Keratinocyte (primary cell): ENCODE data around the gene MDK. TPM values are rescaled to one million over a fixed set of nuclear protein-coding genes. Genes with fewer than 3 reads are reported as not detected.

Source experiments
- DNase-seq: peaks from one replicate; pipeline ENCODE4 v3.0.0-alpha.2; 2011; ENCODE audit warnings: low read depth, missing footprints, low spot score
- FAIRE-seq: peaks from 2 replicates; lab custom pipeline; 2011; peaks lifted over from hg19 to GRCh38; lab: Jason Lieb, UNC
- H2AFZ ChIP-seq: 2 replicates; pipeline ENCODE4 v1.6.0; 2012; ENCODE audit warnings: low read length, control low read depth, inconsistent platforms; ENCODE audit not compliant: control insufficient read depth
- H3K27ac ChIP-seq: 2 replicates; pipeline ENCODE4 v1.5.1; 2011; ENCODE audit warnings: low read length; ENCODE audit not compliant: control insufficient read depth, insufficient read depth
- H3K27me3 ChIP-seq: 3 replicates; pipeline ENCODE4 v1.6.0; 2011; ENCODE audit warnings: low read length; ENCODE audit not compliant: control insufficient read depth, insufficient read depth; ENCODE audit errors: extremely low read depth
- H3K36me3 ChIP-seq, 2 experiments: 2 replicates in 1 of 2; 3 replicates in 1 of 2; pipeline ENCODE4 v1.5.1; 2011; ENCODE audit warnings: low read length in 2 of 2, mild to moderate bottlenecking in 1 of 2; ENCODE audit not compliant: control insufficient read depth in 2 of 2, insufficient read depth in 2 of 2; ENCODE audit errors: extremely low read depth in 1 of 2
- H3K4me1 ChIP-seq: 3 replicates; pipeline ENCODE4 v1.5.1; 2011; ENCODE audit warnings: low read length; ENCODE audit not compliant: control insufficient read depth, insufficient read depth; ENCODE audit errors: extremely low read depth
- H3K4me2 ChIP-seq: 3 replicates; pipeline ENCODE4 v1.6.0; 2011; ENCODE audit warnings: low read depth, low read length; ENCODE audit not compliant: control insufficient read depth, insufficient read depth; ENCODE audit errors: extremely low read depth
- H3K4me3 ChIP-seq, 3 experiments: fragments of 200-600 bp in 1 of 3; sonication (generic) in 1 of 3; 2 replicates in 2 of 3; 3 replicates in 1 of 3; pipeline ENCODE4 v1.5.1; 2011 to 2016; ENCODE audit warnings: low read length in 3 of 3, mild to moderate bottlenecking in 3 of 3, control low read depth in 2 of 3, inconsistent platforms in 1 of 3, low read depth in 1 of 3, mixed read lengths in 1 of 3, mixed run types in 1 of 3, moderate library complexity in 1 of 3; ENCODE audit not compliant: control insufficient read depth in 2 of 3, insufficient read depth in 2 of 3; ENCODE audit errors: extremely low read depth in 1 of 3
- H3K79me2 ChIP-seq: 2 replicates; pipeline ENCODE4 v1.6.0; 2012; ENCODE audit warnings: low read length; ENCODE audit not compliant: control insufficient read depth, insufficient read depth
- H3K9ac ChIP-seq: 3 replicates; pipeline ENCODE4 v1.6.0; 2011; ENCODE audit warnings: low read length; ENCODE audit not compliant: control insufficient read depth, insufficient read depth; ENCODE audit errors: extremely low read depth
- H3K9me1 ChIP-seq: 3 replicates; pipeline ENCODE4 v1.6.0; 2011; ENCODE audit warnings: low read length; ENCODE audit not compliant: control insufficient read depth, insufficient read depth; ENCODE audit errors: extremely low read depth
- H3K9me3 ChIP-seq: 2 replicates; pipeline ENCODE4 v1.5.1; 2012; ENCODE audit warnings: low read depth, low read length; ENCODE audit not compliant: control insufficient read depth
- H4K20me1 ChIP-seq: 3 replicates; pipeline ENCODE4 v1.6.0; 2011; ENCODE audit warnings: low read length; ENCODE audit not compliant: control insufficient read depth, insufficient read depth; ENCODE audit errors: extremely low read depth
- EZH2 ChIP-seq: IDR thresholded peaks from one replicate; pipeline ENCODE4 v1.6.1; 2012; ENCODE audit warnings: inconsistent platforms, mild to moderate bottlenecking, low read length, moderate library complexity
- dilution Hi-C: fragments of 300-500 bp; cut with MboI; formaldehyde crosslinking; loops from one replicate; pipeline ENCODE4 v1.7.0; 2020; ENCODE audit warnings: low sequenced_read_pairs; ENCODE audit not compliant: extremely low pct_ligation_motif_present
- polyA plus RNA-seq, 5 experiments: library from polyadenylated mRNA; depleted of rRNA in 3 of 5; stranded (reverse) in 3 of 5; stranded (forward) in 1 of 5; unstranded in 1 of 5; fragments of >200 nt; gene quantifications; 1 replicate in 1 of 5; 2 replicates in 3 of 5; 3 replicates in 1 of 5; pipeline versions ENCODE4 v1.2.1 to v1.2.3, GENCODE V29; 2011 to 2012; ENCODE audit warnings: missing spikeins in 2 of 5, low read depth in 1 of 5, low replicate concordance in 1 of 5
- TF ChIP-seq, protein P1 (sequence below), 3 experiments: IDR thresholded peaks in 1 of 3; conservative IDR thresholded peaks in 1 of 3; optimal IDR thresholded peaks in 1 of 3; 2 replicates in 2 of 3; 3 replicates in 1 of 3; pipeline versions ENCODE3 to v1.5.1; 2011; ENCODE audit warnings: low read length in 3 of 3, mild to moderate bottlenecking in 3 of 3, moderate library complexity in 2 of 3, control low read depth in 1 of 3, inconsistent platforms in 1 of 3; ENCODE audit not compliant: insufficient read depth in 2 of 3; ENCODE audit errors: extremely low read depth in 1 of 3

The MDK gene
- polyA plus RNA-seq, 1 donor (not counting 4 experiments of a cell fraction or from before 2014, with no cell fraction given) = 5.4 TPM

- Histone ChIP-seq H3K9me3 (no peaks in the 10 kb centered on the region), H3K9ac (no peak overlapping the region), H3K4me1 (no peaks in the 10 kb centered on the region), H2AFZ (no peak overlapping the region), H3K36me3 (peaks cover 15 to 26% of the 10 kb centered on the region in 2 experiments), H3K79me2 (no peaks in the 10 kb centered on the region), H3K27ac (no peak overlapping the region), H3K27me3 (no peaks in the 10 kb centered on the region), H3K4me3 (no peak overlapping the region), H3K9me1 (no peaks in the 10 kb centered on the region), H4K20me1 (no peaks in the 10 kb centered on the region), H3K4me2 (no peak overlapping the region)
- dilution Hi-C loops = no loop called here
- TF ChIP-seq, protein P1, sequence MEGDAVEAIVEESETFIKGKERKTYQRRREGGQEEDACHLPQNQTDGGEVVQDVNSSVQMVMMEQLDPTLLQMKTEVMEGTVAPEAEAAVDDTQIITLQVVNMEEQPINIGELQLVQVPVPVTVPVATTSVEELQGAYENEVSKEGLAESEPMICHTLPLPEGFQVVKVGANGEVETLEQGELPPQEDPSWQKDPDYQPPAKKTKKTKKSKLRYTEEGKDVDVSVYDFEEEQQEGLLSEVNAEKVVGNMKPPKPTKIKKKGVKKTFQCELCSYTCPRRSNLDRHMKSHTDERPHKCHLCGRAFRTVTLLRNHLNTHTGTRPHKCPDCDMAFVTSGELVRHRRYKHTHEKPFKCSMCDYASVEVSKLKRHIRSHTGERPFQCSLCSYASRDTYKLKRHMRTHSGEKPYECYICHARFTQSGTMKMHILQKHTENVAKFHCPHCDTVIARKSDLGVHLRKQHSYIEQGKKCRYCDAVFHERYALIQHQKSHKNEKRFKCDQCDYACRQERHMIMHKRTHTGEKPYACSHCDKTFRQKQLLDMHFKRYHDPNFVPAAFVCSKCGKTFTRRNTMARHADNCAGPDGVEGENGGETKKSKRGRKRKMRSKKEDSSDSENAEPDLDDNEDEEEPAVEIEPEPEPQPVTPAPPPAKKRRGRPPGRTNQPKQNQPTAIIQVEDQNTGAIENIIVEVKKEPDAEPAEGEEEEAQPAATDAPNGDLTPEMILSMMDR (optimal IDR thresholded peaks at IDR 0.05 in 1 of 3, IDR thresholded peaks at IDR 0.05 in 1 of 3, conservative IDR thresholded peaks at IDR 0.05 in 1 of 3; ENCODE audit: extremely low read depth in 1 of 3, insufficient read depth in 2 of 3, low read length in 3 of 3) = no peak
- TF ChIP-seq EZH2 = no peak
- FAIRE-seq (no peak), DNase-seq (no peak)
Measured at GRCh38 chr11:46407635-46408034, 26.2 kb downstream of the MDK start.

GRCh38 chr11:46408407-46408986 is 27.0 kb downstream of the MDK start:
- no peak for FAIRE-seq

More at GRCh38 chr11:46408407-46408986, 27.0 kb downstream of the MDK start:
- no peak overlapping the region for H2AFZ ChIP-seq
- no peaks in the 10 kb centered on the region for H3K4me1 ChIP-seq
- peaks cover 9 to 27% of the 10 kb centered on the region in 2 experiments for H3K36me3 ChIP-seq
- no peak overlapping the region for H3K27ac ChIP-seq
- no peak overlapping the region for H3K4me3 ChIP-seq
- no peaks in the 10 kb centered on the region for H3K27me3 ChIP-seq
- H3K9ac ChIP-seq = no peak overlapping the region
- H3K9me1 ChIP-seq = no peaks in the 10 kb centered on the region
- no peaks in the 10 kb centered on the region for H3K9me3 ChIP-seq
- dilution Hi-C loops = no loop called here
- H3K4me2 ChIP-seq = no peak overlapping the region
- TF ChIP-seq EZH2 = no peak
- TF ChIP-seq, protein P1 (optimal IDR thresholded peaks at IDR 0.05 in 1 of 3, IDR thresholded peaks at IDR 0.05 in 1 of 3, conservative IDR thresholded peaks at IDR 0.05 in 1 of 3; ENCODE audit: extremely low read depth in 1 of 3, insufficient read depth in 2 of 3, low read length in 3 of 3) = no peak
- H3K79me2 ChIP-seq = no peaks in the 10 kb centered on the region
- DNase-seq = no peak
- no peaks in the 10 kb centered on the region for H4K20me1 ChIP-seq
